NOMO-1 treated with dmso at 0.1 percent for 144 hours (cell line): Measurements from ENCODE around the gene RCE1.

Experiments used
- DNase-seq: peaks from one replicate; lab custom pipeline; 2025; ENCODE audit not compliant: unreplicated experiment; lab: John Stamatoyannopoulos, UW

RCE1 gene

GRCh38 chr11:66856496-66857233 lies 13.4 kb downstream of the RCE1 start, which contains the start of gene LRFN4:
LRFN4 (plus strand) TSS chr11:66857064; CDS start chr11:66857745, 681 bp downstream.
- DNase-seq: peak; percentile 85

- DNase-seq: no peak
Measured at GRCh38 chr11:66857234-66857926, 14.1 kb downstream of the RCE1 start.

GRCh38 chr11:66857927-66858185 lies 14.6 kb downstream of the RCE1 start:
- no peak for DNase-seq

- no peak for DNase-seq
Measured at GRCh38 chr11:66858186-66858938, 15.1 kb downstream of the RCE1 start.

GRCh38 chr11:66858939-66859685 lies 15.9 kb downstream of the RCE1 start:
- DNase-seq: no peak

- no peak for DNase-seq
Measured at GRCh38 chr11:66859686-66860448, 16.6 kb downstream of the RCE1 start.

GRCh38 chr11:66860449-66860831 lies 17.2 kb downstream of the RCE1 start:
- no peak for DNase-seq

GRCh38 chr11:66861038-66861773 lies 18.0 kb downstream of the RCE1 start:
- DNase-seq: no peak

GRCh38 chr11:66861774-66862558 lies 18.7 kb downstream of the RCE1 start:
- no peak for DNase-seq

GRCh38 chr11:66862559-66863037 lies 19.4 kb downstream of the RCE1 start:
- DNase-seq: no peak

GRCh38 chr11:66863428-66864125 lies 20.3 kb downstream of the RCE1 start:
- no peak for DNase-seq

GRCh38 chr11:66864172-66864901 lies 21.1 kb downstream of the RCE1 start:
- no peak for DNase-seq

GRCh38 chr11:66864924-66865697 lies 21.9 kb downstream of the RCE1 start:
- no peak for DNase-seq

GRCh38 chr11:66866007-66866406 lies 22.8 kb downstream of the RCE1 start:
- DNase-seq: no peak

GRCh38 chr11:66866511-66866986 lies 23.3 kb downstream of the RCE1 start:
- no peak for DNase-seq

GRCh38 chr11:66867425-66868040 lies 24.3 kb downstream of the RCE1 start:
- no peak for DNase-seq
